Nephron (organoid): ENCODE data around the gene TBC1D12.

ENCODE experiments used
- H3K27ac Mint-ChIP-seq, 3 experiments: 2 replicates each; pipeline ENCODE4 v1.8.0; 2020; ENCODE audit warnings: mixed read lengths in 3 of 3, mild to moderate bottlenecking in 2 of 3, moderate library complexity in 1 of 3
- H3K27me3 Mint-ChIP-seq: 2 replicates; pipeline ENCODE4 v1.8.0; 2021; ENCODE audit warnings: low read depth, mild to moderate bottlenecking, moderate library complexity, mixed read lengths
- H3K36me3 Mint-ChIP-seq: 2 replicates; pipeline ENCODE4 v1.8.0; 2020; ENCODE audit warnings: low read depth, mixed read lengths
- H3K4me1 Mint-ChIP-seq: 2 replicates; pipeline ENCODE4 v1.8.0; 2020; ENCODE audit warnings: mixed read lengths
- H3K4me3 Mint-ChIP-seq, 3 experiments: 2 replicates each; pipeline ENCODE4 v1.8.0; 2020; ENCODE audit warnings: mild to moderate bottlenecking in 3 of 3, mixed read lengths in 3 of 3, moderate library complexity in 2 of 3
- H3K9me3 Mint-ChIP-seq: 2 replicates; pipeline ENCODE4 v1.8.0; 2020; ENCODE audit warnings: mixed read lengths
- CTCF ChIP-seq, 3 experiments: fragments of 200-600 bp; sonication (generic); IDR thresholded peaks; one replicate each; pipeline ENCODE4 v1.5.0; 2021; ENCODE audit warnings: antibody characterized with exemption in 3 of 3; ENCODE audit not compliant: unreplicated experiment in 3 of 3

The TBC1D12 gene

GRCh38 chr10:94461503-94461902 is 59.2 kb downstream of the TBC1D12 start:
- no peak overlapping the region for H3K4me3 Mint-ChIP-seq
- H3K9me3 Mint-ChIP-seq = peaks cover 56% of the 10 kb centered on the region
- no peak for TF ChIP-seq CTCF (IDR thresholded peaks at IDR 0.05; ENCODE audit: unreplicated experiment in 3 of 3)

GRCh38 chr10:94462130-94462529 is 59.8 kb downstream of the TBC1D12 start:
- TF ChIP-seq CTCF (IDR thresholded peaks at IDR 0.05; ENCODE audit: unreplicated experiment in 3 of 3) = no peak
- Mint-ChIP-seq H3K4me3 (no peak overlapping the region), H3K27ac (no peak overlapping the region), H3K4me1 (no peaks in the 10 kb centered on the region), H3K36me3 (peaks cover 63% of the 10 kb centered on the region), H3K9me3 (peaks cover 53% of the 10 kb centered on the region), H3K27me3 (no peaks in the 10 kb centered on the region)

More at GRCh38 chr10:94461503-94461902, 59.2 kb downstream of the TBC1D12 start:
- Mint-ChIP-seq H3K27me3 (no peaks in the 10 kb centered on the region), H3K4me1 (no peaks in the 10 kb centered on the region), H3K36me3 (peaks cover 67% of the 10 kb centered on the region), H3K27ac (no peak overlapping the region)

- Mint-ChIP-seq H3K4me3 (no peak overlapping the region), H3K36me3 (peaks cover 34% of the 10 kb centered on the region), H3K4me1 (no peaks in the 10 kb centered on the region), H3K9me3 (peaks cover 28% of the 10 kb centered on the region), H3K27me3 (no peaks in the 10 kb centered on the region), H3K27ac (no peak overlapping the region)
- no peak for TF ChIP-seq CTCF (IDR thresholded peaks at IDR 0.05; ENCODE audit: unreplicated experiment in 3 of 3)
These were observed 63.3 kb downstream of the TBC1D12 start for GRCh38 chr10:94465684-94466083.

- Mint-ChIP-seq H3K4me3 (no peak overlapping the region), H3K27ac (no peak overlapping the region), H3K27me3 (no peaks in the 10 kb centered on the region), H3K9me3 (peaks cover 25% of the 10 kb centered on the region), H3K36me3 (peaks cover 60% of the 10 kb centered on the region), H3K4me1 (no peaks in the 10 kb centered on the region)
- TF ChIP-seq CTCF (IDR thresholded peaks at IDR 0.05; ENCODE audit: unreplicated experiment in 3 of 3) = no peak
These were observed 79.1 kb downstream of the TBC1D12 start for GRCh38 chr10:94481410-94481809.

GRCh38 chr10:94483970-94484369 is 81.6 kb downstream of the TBC1D12 start:
- H3K9me3 Mint-ChIP-seq = peaks cover 33% of the 10 kb centered on the region
- H3K4me3 Mint-ChIP-seq = no peak overlapping the region
- H3K36me3 Mint-ChIP-seq = peaks cover 67% of the 10 kb centered on the region
- no peak overlapping the region for H3K27ac Mint-ChIP-seq
- no peaks in the 10 kb centered on the region for H3K27me3 Mint-ChIP-seq
- no peak for TF ChIP-seq CTCF (IDR thresholded peaks at IDR 0.05; ENCODE audit: unreplicated experiment in 3 of 3)
- no peaks in the 10 kb centered on the region for H3K4me1 Mint-ChIP-seq

- H3K27me3 Mint-ChIP-seq = no peaks in the 10 kb centered on the region
- H3K4me3 Mint-ChIP-seq = no peak overlapping the region
- H3K36me3 Mint-ChIP-seq = peaks cover 71% of the 10 kb centered on the region
- H3K4me1 Mint-ChIP-seq = no peaks in the 10 kb centered on the region
- TF ChIP-seq CTCF (IDR thresholded peaks at IDR 0.05; ENCODE audit: unreplicated experiment in 3 of 3) = no peak
- no peak overlapping the region for H3K27ac Mint-ChIP-seq
- peaks cover 33% of the 10 kb centered on the region for H3K9me3 Mint-ChIP-seq
These were observed 82.8 kb downstream of the TBC1D12 start for GRCh38 chr10:94485094-94485493.
